GM12801 (cell line): ENCODE results near the gene CRISPLD2.

ENCODE experiments used
- CTCF ChIP-seq: IDR thresholded peaks from one replicate; pipeline ENCODE4 v1.5.1; 2011; ENCODE audit warnings: control low read depth; ENCODE audit not compliant: insufficient read length; ENCODE audit errors: extremely low read depth

CRISPLD2 gene

GRCh38 chr16:84879569-84880487 lies 60.0 kb downstream of the CRISPLD2 start:
- TF ChIP-seq CTCF: no peak

- TF ChIP-seq CTCF: no peak
These were observed 62.1 kb downstream of the CRISPLD2 start for GRCh38 chr16:84881702-84882521.

- no peak for TF ChIP-seq CTCF
These were observed 63.5 kb downstream of the CRISPLD2 start for GRCh38 chr16:84883301-84883700.

- TF ChIP-seq CTCF: no peak
These were observed 64.4 kb downstream of the CRISPLD2 start for GRCh38 chr16:84884246-84884595.

GRCh38 chr16:84884596-84885341 lies 65.0 kb downstream of the CRISPLD2 start:
- no peak for TF ChIP-seq CTCF

GRCh38 chr16:84885342-84885910 lies 65.6 kb downstream of the CRISPLD2 start:
- no peak for TF ChIP-seq CTCF
